Neuronal stem cell (in vitro differentiated cells): ENCODE data around the gene KIF13A.

Experiments used
- DNase-seq: peaks from one replicate; pipeline ENCODE4 v3.0.0-alpha.2; 2013; ENCODE audit warnings: low spot score
- H2AFZ ChIP-seq: one replicate; pipeline ENCODE4 v1.6.1; 2013; ENCODE audit warnings: mild to moderate bottlenecking, low read length, inconsistent platforms
- H2AK5ac ChIP-seq: 2 replicates; pipeline ENCODE4 v1.6.1; 2013; ENCODE audit warnings: low read depth, mild to moderate bottlenecking, inconsistent platforms, low read length, moderate library complexity, mixed read lengths
- H2BK120ac ChIP-seq: 2 replicates; pipeline ENCODE4 v1.6.1; 2013; ENCODE audit warnings: low read depth, mild to moderate bottlenecking, inconsistent platforms, low read length, moderate library complexity, mixed read lengths
- H2BK12ac ChIP-seq: one replicate; pipeline ENCODE4 v1.6.1; 2013; ENCODE audit warnings: low read length, inconsistent platforms
- H2BK15ac ChIP-seq: 2 replicates; pipeline ENCODE4 v1.6.1; 2013; ENCODE audit warnings: mild to moderate bottlenecking, low read length, inconsistent platforms, mixed read lengths
- H2BK5ac ChIP-seq: one replicate; pipeline ENCODE4 v1.6.1; 2013; ENCODE audit warnings: inconsistent platforms, mild to moderate bottlenecking, low read length, moderate library complexity
- H3K14ac ChIP-seq: one replicate; pipeline ENCODE4 v1.6.1; 2013; ENCODE audit warnings: low read length, inconsistent platforms
- H3K18ac ChIP-seq: 2 replicates; pipeline ENCODE4 v1.6.1; 2013; ENCODE audit warnings: low read length, inconsistent platforms
- H3K23ac ChIP-seq: 2 replicates; pipeline ENCODE4 v1.6.1; 2013; ENCODE audit warnings: low read depth, mild to moderate bottlenecking, mixed read lengths, low read length, inconsistent platforms; ENCODE audit not compliant: poor library complexity
- H3K27ac ChIP-seq: replicated peaks from 3 replicates; pipeline ENCODE4 v1.5.1; 2013; ENCODE audit warnings: low read length, inconsistent platforms
- H3K27me3 ChIP-seq, 3 experiments: 2 replicates each; pipeline ENCODE4 v1.6.1; 2013; ENCODE audit warnings: low read length in 3 of 3, mild to moderate bottlenecking in 2 of 3, inconsistent platforms in 1 of 3, low read depth in 1 of 3, mixed read lengths in 1 of 3, moderate library complexity in 1 of 3; ENCODE audit not compliant: control insufficient read depth in 3 of 3, insufficient read depth in 3 of 3
- H3K36me3 ChIP-seq, 2 donors: replicated peaks in 1 of 2; 2 replicates each; pipeline ENCODE4 v1.6.1; 2013; ENCODE audit warnings: low read length in 2 of 2; ENCODE audit not compliant: control insufficient read depth in 2 of 2, insufficient read depth in 2 of 2
- H3K4ac ChIP-seq: 2 replicates; pipeline ENCODE4 v1.6.1; 2013; ENCODE audit warnings: inconsistent platforms, mild to moderate bottlenecking, low read length, moderate library complexity
- H3K4me1 ChIP-seq, 2 donors: 1 replicate in 1 of 2; 2 replicates in 1 of 2; pipeline ENCODE4 v1.6.1; 2013; ENCODE audit warnings: low read length in 2 of 2, low read depth in 1 of 2; ENCODE audit not compliant: control insufficient read depth in 2 of 2, insufficient read depth in 1 of 2
- H3K4me2 ChIP-seq: one replicate; pipeline ENCODE4 v1.6.1; 2013; ENCODE audit warnings: mild to moderate bottlenecking, low read length, inconsistent platforms; ENCODE audit not compliant: insufficient read depth, poor library complexity, severe bottlenecking
- H3K4me3 ChIP-seq, 2 donors: 2 replicates each; pipeline ENCODE4 v1.5.1; 2013; ENCODE audit warnings: low read length in 2 of 2, mild to moderate bottlenecking in 2 of 2, inconsistent platforms in 1 of 2, moderate library complexity in 1 of 2
- H3K79me1 ChIP-seq: one replicate; pipeline ENCODE4 v1.6.1; 2013; ENCODE audit warnings: low read depth, mild to moderate bottlenecking, inconsistent platforms, low read length, moderate library complexity
- H3K9ac ChIP-seq: one replicate; pipeline ENCODE4 v1.6.1; 2013; ENCODE audit warnings: mild to moderate bottlenecking, low read depth, low read length, inconsistent platforms; ENCODE audit not compliant: poor library complexity
- H3K9me3 ChIP-seq, 2 donors: replicated peaks in 1 of 2; 2 replicates each; pipeline versions ENCODE3 to v1.6.1; 2013; ENCODE audit warnings: low read length in 2 of 2, mild to moderate bottlenecking in 2 of 2, inconsistent platforms in 1 of 2, low read depth in 1 of 2, mixed read lengths in 1 of 2, moderate library complexity in 1 of 2; ENCODE audit not compliant: control insufficient read depth in 2 of 2, insufficient read depth in 1 of 2
- H4K8ac ChIP-seq: one replicate; pipeline ENCODE4 v1.6.1; 2013; ENCODE audit warnings: low read depth, mild to moderate bottlenecking, inconsistent platforms, low read length, moderate library complexity
- H4K91ac ChIP-seq: one replicate; pipeline ENCODE4 v1.6.1; 2013; ENCODE audit warnings: low read length, low read depth, mild to moderate bottlenecking, inconsistent platforms; ENCODE audit not compliant: poor library complexity
- WGBS, 2 donors: extraction: QIAGEN DNeasy Blood & Tissue Kit; methylation state at CpG; one replicate each; pipeline ENCODE4 v1.1.7; 2013; ENCODE audit warnings: missing lambda C conversion rate in 2 of 2, mixed read lengths in 1 of 2; ENCODE audit not compliant: insufficient read length in 2 of 2, insufficient replicate concordance in 1 of 2; ENCODE audit errors: extremely low coverage in 2 of 2; 5-methylcytosine and 5-hydroxymethylcytosine counted together

Gene KIF13A

GRCh38 chr6:17905611-17906592, 81.5 kb downstream of the KIF13A start:
- no peaks in the 10 kb centered on the region for H3K27me3 ChIP-seq
- no peak overlapping the region for H3K4me2 ChIP-seq
- H4K91ac ChIP-seq: no peak overlapping the region
- H3K79me1 ChIP-seq: no peaks in the 10 kb centered on the region
- no CpG with 5 or more reads among the region's 2 CpGs for WGBS, 2 donors
- no peak overlapping the region for H3K23ac ChIP-seq
- DNase-seq: no peak
- peaks cover 0 to 8% of the 10 kb centered on the region in 2 donors for H3K9me3 ChIP-seq
- H4K8ac ChIP-seq: no peak overlapping the region
- H2BK120ac ChIP-seq: no peak overlapping the region
- H3K18ac ChIP-seq: no peak overlapping the region
- H3K4me3 ChIP-seq: no peak overlapping the region
- no peak overlapping the region for H2AFZ ChIP-seq
- no peak overlapping the region for H2BK15ac ChIP-seq
- H3K9ac ChIP-seq: no peak overlapping the region
- H3K4ac ChIP-seq: no peak overlapping the region
- peaks cover 0 to 2% of the 10 kb centered on the region in 2 donors for H3K4me1 ChIP-seq
- H3K14ac ChIP-seq: no peak overlapping the region
- no peak overlapping the region for H2BK12ac ChIP-seq
- H3K27ac ChIP-seq: no peak overlapping the region
- no peak overlapping the region for H2BK5ac ChIP-seq
- no peak overlapping the region for H2AK5ac ChIP-seq
- H3K36me3 ChIP-seq: no peaks in the 10 kb centered on the region

- Histone ChIP-seq H2BK120ac (no peak overlapping the region), H3K4ac (no peak overlapping the region), H2BK15ac (no peak overlapping the region), H3K9me3 (peaks cover 0 to 8% of the 10 kb centered on the region in 2 donors), H2BK12ac (no peak overlapping the region), H3K4me1 (peaks cover 0 to 2% of the 10 kb centered on the region in 2 donors), H3K79me1 (no peaks in the 10 kb centered on the region), H2AFZ (no peak overlapping the region), H3K4me3 (no peak overlapping the region), H2BK5ac (no peak overlapping the region), H3K27me3 (no peaks in the 10 kb centered on the region), H3K14ac (no peak overlapping the region), H3K4me2 (no peak overlapping the region), H3K18ac (no peak overlapping the region), H3K23ac (no peak overlapping the region), H3K36me3 (no peaks in the 10 kb centered on the region), H3K27ac (no peak overlapping the region), H4K8ac (no peak overlapping the region), H3K9ac (no peak overlapping the region), H4K91ac (no peak overlapping the region), H2AK5ac (no peak overlapping the region)
- no peak for DNase-seq
- no CpG with 5 or more reads among the region's 6 CpGs for WGBS, 2 donors
Measured at GRCh38 chr6:17904491-17905120, 82.8 kb downstream of the KIF13A start.

- DNase-seq: no peak
- H3K4me2 ChIP-seq: no peak overlapping the region
Measured at GRCh38 chr6:17902974-17903373, 84.5 kb downstream of the KIF13A start.

GRCh38 chr6:17901493-17901892, 85.9 kb downstream of the KIF13A start:
- Histone ChIP-seq H3K27me3 (no peaks in the 10 kb centered on the region), H3K18ac (no peak overlapping the region), H3K4ac (no peak overlapping the region), H3K4me3 (no peak overlapping the region), H3K23ac (no peak overlapping the region), H2AFZ (no peak overlapping the region), H2BK5ac (no peak overlapping the region), H3K9ac (no peak overlapping the region), H3K4me1 (no peaks in the 10 kb centered on the region), H3K79me1 (no peaks in the 10 kb centered on the region), H3K9me3 (peaks cover 0 to 13% of the 10 kb centered on the region in 2 donors), H2BK12ac (no peak overlapping the region), H3K27ac (no peak overlapping the region), H4K91ac (no peak overlapping the region), H2AK5ac (no peak overlapping the region), H2BK120ac (no peak overlapping the region), H2BK15ac (no peak overlapping the region), H3K36me3 (peaks cover 0 to 15% of the 10 kb centered on the region in 2 donors), H3K14ac (no peak overlapping the region), H3K4me2 (no peak overlapping the region), H4K8ac (no peak overlapping the region)
- DNase-seq: no peak

More at GRCh38 chr6:17902974-17903373, 84.5 kb downstream of the KIF13A start:
- no peak overlapping the region for H3K4me3 ChIP-seq
- H3K4ac ChIP-seq: no peak overlapping the region
- no peak overlapping the region for H3K27ac ChIP-seq
- no peak overlapping the region for H2BK120ac ChIP-seq
- H3K9me3 ChIP-seq: peaks cover 0 to 4% of the 10 kb centered on the region in 2 donors
- H3K23ac ChIP-seq: no peak overlapping the region
- no peak overlapping the region for H2BK15ac ChIP-seq
- H3K36me3 ChIP-seq: peaks cover 0 to 3% of the 10 kb centered on the region in 2 donors
- no peak overlapping the region for H4K8ac ChIP-seq
- H3K4me1 ChIP-seq: peaks cover 0 to 2% of the 10 kb centered on the region in 2 donors
- H3K18ac ChIP-seq: no peak overlapping the region
- H4K91ac ChIP-seq: no peak overlapping the region
- no peak overlapping the region for H3K14ac ChIP-seq
- no peak overlapping the region for H2BK12ac ChIP-seq
- no CpG with 5 or more reads among the region's 1 CpG for WGBS, 2 donors
- no peaks in the 10 kb centered on the region for H3K79me1 ChIP-seq
- H2BK5ac ChIP-seq: no peak overlapping the region
- H2AK5ac ChIP-seq: no peak overlapping the region
- H3K9ac ChIP-seq: no peak overlapping the region
- no peak overlapping the region for H2AFZ ChIP-seq
- H3K27me3 ChIP-seq: no peaks in the 10 kb centered on the region
